ENCODE data around the gene TBC1D2.

DNA sequence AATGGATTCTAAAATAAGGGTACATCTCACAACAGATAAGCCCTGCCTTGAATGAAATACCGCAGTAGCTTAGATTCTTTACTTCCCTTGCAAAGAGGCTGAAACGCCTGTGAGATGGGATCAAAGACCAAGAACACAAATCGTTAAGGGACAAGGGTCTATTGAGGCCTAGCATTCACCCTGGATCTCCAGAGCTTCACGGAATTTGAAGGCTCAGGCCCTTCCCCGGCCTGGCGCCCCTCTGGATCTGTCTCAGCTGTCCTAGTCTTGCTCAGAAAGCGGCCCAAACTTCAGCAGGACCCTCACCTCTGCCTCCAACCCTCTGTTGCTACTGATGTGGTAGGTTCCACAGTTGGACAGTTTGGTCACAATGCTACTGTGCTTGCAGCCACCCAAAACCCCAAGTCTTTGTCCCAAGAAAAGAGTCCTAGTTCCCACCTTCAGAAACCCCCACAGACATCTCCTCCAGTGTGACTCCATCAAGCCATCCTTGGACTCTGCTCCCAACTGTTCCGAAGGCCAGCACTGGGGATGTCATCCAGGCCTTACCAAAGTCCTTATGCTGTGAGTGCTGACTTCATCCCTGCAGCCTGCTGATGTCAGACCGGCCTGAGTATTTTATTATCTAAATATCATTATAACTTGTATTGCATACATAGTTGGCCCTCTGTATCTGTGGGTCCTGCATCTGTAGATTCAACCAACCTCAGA, 72.4 kb downstream of the TBC1D2 start:
- TF ChIP-seq ZNF114 (CRISPR knock-in tag; IDR thresholded peaks at IDR 0.05), result no peak
- TF ChIP-seq, protein P1, sequence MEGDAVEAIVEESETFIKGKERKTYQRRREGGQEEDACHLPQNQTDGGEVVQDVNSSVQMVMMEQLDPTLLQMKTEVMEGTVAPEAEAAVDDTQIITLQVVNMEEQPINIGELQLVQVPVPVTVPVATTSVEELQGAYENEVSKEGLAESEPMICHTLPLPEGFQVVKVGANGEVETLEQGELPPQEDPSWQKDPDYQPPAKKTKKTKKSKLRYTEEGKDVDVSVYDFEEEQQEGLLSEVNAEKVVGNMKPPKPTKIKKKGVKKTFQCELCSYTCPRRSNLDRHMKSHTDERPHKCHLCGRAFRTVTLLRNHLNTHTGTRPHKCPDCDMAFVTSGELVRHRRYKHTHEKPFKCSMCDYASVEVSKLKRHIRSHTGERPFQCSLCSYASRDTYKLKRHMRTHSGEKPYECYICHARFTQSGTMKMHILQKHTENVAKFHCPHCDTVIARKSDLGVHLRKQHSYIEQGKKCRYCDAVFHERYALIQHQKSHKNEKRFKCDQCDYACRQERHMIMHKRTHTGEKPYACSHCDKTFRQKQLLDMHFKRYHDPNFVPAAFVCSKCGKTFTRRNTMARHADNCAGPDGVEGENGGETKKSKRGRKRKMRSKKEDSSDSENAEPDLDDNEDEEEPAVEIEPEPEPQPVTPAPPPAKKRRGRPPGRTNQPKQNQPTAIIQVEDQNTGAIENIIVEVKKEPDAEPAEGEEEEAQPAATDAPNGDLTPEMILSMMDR (conservative IDR thresholded peaks at IDR 0.05; ENCODE audit: low read depth in 2 of 2), result no peak
- TF ChIP-seq EZH2 (IDR thresholded peaks at IDR 0.05; ENCODE audit: low read depth, unreplicated experiment), result no peak
- TF ChIP-seq, protein P2, sequence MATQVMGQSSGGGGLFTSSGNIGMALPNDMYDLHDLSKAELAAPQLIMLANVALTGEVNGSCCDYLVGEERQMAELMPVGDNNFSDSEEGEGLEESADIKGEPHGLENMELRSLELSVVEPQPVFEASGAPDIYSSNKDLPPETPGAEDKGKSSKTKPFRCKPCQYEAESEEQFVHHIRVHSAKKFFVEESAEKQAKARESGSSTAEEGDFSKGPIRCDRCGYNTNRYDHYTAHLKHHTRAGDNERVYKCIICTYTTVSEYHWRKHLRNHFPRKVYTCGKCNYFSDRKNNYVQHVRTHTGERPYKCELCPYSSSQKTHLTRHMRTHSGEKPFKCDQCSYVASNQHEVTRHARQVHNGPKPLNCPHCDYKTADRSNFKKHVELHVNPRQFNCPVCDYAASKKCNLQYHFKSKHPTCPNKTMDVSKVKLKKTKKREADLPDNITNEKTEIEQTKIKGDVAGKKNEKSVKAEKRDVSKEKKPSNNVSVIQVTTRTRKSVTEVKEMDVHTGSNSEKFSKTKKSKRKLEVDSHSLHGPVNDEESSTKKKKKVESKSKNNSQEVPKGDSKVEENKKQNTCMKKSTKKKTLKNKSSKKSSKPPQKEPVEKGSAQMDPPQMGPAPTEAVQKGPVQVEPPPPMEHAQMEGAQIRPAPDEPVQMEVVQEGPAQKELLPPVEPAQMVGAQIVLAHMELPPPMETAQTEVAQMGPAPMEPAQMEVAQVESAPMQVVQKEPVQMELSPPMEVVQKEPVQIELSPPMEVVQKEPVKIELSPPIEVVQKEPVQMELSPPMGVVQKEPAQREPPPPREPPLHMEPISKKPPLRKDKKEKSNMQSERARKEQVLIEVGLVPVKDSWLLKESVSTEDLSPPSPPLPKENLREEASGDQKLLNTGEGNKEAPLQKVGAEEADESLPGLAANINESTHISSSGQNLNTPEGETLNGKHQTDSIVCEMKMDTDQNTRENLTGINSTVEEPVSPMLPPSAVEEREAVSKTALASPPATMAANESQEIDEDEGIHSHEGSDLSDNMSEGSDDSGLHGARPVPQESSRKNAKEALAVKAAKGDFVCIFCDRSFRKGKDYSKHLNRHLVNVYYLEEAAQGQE (IDR thresholded peaks at IDR 0.05; ENCODE audit: unreplicated experiment), result no peak
- TF ChIP-seq POLR2AphosphoS5 (IDR thresholded peaks at IDR 0.05; ENCODE audit: low read depth), result no peak
- TF ChIP-seq EZH2phosphoT487 (IDR thresholded peaks at IDR 0.05; ENCODE audit: unreplicated experiment), result no peak
- TF ChIP-seq, protein P3, sequence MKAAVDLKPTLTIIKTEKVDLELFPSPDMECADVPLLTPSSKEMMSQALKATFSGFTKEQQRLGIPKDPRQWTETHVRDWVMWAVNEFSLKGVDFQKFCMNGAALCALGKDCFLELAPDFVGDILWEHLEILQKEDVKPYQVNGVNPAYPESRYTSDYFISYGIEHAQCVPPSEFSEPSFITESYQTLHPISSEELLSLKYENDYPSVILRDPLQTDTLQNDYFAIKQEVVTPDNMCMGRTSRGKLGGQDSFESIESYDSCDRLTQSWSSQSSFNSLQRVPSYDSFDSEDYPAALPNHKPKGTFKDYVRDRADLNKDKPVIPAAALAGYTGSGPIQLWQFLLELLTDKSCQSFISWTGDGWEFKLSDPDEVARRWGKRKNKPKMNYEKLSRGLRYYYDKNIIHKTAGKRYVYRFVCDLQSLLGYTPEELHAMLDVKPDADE (IDR thresholded peaks at IDR 0.05), result no peak
- no peak for TF ChIP-seq JUNB (IDR thresholded peaks at IDR 0.05; ENCODE audit: unreplicated experiment)
